NCI-H69 (cell line): ENCODE measurements around the gene C12orf43.

Experiments used
- DNase-seq: peaks from one replicate; lab custom pipeline; 2025; lab: John Stamatoyannopoulos, UW

Gene C12orf43

DNA sequence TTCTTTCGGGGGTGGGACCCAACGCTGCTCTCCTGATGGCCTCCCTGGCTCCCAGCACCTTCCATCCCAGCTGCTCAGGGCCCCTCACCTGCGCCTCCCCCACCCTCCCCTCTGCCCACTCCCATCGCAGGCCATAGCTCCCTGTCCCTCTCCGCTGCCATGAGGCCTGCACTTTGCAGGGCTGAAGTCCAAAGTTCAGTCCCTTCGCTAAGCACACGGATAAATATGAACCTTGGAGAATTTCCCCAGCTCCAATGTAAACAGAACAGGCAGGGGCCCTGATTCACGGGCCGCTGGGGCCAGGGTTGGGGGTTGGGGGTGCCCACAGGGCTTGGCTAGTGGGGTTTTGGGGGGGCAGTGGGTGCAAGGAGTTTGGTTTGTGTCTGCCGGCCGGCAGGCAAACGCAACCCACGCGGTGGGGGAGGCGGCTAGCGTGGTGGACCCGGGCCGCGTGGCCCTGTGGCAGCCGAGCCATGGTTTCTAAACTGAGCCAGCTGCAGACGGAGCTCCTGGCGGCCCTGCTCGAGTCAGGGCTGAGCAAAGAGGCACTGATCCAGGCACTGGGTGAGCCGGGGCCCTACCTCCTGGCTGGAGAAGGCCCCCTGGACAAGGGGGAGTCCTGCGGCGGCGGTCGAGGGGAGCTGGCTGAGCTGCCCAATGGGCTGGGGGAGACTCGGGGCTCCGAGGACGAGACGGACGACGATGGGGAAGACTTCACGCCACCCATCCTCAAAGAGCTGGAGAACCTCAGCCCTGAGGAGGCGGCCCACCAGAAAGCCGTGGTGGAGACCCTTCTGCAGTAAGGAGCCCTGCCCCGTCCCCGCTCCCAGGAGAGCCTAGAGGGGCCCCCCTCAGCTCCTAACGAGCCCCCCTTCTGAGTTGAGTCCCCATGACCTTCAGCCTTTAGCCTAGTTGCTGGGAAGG lies 37.7 kb downstream of the C12orf43 start, which contains the start of gene HNF1A:
Gene HNF1A (plus strand): TSS at position 248 of the 924 bp plus-strand sequence. CDS start 226 bp downstream, at position 474.
- peak; percentile 55 for DNase-seq

DNA sequence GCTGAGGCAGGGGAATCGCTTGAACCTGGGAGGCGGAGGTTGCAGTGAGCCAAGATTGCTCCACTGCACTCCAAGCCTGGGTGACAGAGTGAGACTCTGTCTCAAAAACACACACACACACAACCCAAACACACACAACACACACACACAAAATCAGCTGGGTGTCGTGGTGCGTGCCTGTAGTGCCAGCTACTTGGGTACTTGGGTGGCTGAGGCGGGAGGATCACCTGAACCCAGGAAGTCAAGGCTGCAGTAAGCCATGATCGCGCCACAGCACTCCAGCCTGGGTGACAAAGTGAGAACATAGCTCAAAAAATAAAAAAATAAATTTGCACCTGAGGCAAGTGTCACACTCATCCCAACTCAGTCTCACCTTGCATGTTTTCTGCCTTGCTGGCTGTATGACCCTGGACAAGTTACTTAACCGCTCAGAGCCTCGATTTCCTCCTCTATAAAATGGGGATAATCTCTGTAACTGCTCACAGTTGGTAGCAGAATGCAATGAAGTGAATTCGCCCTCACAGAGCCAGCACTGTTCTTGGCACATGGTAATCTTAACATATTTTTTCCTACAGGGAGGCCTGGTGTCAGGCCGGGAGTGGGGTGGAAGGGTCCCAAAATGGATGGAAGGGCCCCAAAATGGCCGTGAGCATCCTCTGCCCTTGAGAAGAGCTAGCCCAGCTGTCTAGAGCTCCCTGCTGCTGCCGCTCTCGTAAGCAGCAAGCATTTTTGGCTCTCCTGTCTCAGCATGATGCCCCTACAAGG lies 38.6 kb downstream of the C12orf43 start:
- no peak for DNase-seq

DNA sequence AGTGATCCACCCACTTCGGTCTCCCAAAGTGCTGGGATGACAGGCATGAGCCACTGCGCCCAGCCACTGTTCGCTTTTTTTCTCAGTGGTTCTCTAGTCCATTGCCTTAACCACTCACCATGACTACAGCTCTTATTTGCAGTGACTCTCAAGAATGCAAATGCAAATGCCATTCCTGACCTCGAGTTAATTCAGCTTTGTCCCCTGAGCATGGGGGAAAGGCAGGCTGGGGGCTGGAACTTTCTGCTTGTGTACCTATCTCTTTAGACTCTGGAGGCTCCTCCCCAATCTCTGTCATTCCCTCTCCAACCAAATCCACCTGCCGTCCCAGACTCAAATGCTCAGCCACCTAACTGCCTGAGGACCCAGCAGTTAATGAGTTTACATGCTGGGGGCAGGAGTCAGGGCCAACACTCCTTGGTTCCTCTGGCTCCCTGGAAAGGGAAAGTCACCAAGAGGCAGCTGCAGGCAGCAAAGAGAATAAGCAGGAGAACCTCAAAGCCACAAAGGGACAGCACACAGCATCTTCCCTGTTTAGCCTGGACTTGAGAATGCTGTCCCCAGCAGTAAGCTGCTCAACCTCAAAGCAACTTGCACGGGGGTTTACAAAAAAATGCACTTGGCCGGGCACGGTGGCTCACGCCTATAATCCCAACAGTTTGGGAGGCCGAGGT lies 43.3 kb downstream of the C12orf43 start:
- peak; percentile 66 for DNase-seq

DNA sequence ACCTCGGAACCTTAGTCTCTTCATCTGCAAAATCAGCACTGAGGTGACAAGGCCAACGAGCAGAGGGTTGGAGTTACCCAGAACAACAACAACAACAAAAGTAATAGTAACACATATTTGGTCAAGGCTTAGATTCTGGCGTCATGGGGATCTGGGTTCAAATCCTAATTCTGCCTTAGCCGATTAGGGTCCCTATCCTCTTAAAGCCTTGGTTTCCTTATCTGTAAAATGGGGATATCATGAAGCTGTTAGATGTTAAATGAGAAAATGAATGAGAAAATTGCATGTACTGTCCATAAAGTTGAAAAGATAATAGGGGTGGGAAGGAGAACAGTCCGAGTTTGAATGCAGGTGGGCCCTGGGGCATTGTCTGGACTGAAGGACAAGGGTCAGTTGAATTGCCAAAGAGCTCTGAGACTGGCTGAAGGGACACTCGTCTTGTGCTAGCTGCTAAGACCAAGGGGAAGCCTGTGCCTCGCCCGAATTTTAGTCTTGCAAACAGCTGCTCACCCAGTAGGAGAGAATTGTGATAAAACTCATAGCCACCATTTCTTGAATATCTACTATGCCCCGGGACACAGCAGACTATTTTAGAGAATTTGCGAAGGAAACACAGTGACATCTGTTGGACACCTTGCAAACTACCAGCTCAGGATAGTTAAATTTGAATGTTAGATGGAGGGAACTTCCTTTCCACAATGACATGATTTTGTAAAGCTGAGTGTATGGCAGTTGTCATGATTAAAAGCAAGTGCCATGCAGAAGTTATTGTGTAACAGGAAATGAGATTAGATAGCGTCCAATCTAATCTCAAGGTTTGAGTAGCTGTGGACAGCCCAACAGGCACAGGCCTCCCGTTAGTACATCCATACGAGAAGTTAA lies 44.7 kb downstream of the C12orf43 start:
- peak; percentile 70 for DNase-seq

DNA sequence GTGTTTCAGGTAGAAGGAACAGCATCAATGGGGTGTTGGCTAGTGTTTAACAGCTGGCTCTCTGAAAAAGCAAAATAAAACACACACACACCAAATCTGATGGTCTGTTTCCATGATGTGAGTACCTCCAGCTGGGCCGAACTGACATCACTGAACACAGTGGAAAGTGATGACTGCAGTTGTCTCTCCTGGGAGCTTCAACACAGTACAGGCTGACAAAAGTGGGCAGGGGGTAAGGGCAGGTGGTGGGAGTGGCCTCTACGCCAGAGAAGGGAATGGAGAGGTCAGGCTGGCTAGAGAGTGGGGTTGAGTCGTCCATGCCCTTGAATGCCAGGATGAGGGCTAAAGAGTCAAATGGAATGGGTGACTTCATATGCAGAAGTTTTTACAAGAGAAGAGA lies 46.0 kb downstream of the C12orf43 start:
- DNase-seq: no peak

DNA sequence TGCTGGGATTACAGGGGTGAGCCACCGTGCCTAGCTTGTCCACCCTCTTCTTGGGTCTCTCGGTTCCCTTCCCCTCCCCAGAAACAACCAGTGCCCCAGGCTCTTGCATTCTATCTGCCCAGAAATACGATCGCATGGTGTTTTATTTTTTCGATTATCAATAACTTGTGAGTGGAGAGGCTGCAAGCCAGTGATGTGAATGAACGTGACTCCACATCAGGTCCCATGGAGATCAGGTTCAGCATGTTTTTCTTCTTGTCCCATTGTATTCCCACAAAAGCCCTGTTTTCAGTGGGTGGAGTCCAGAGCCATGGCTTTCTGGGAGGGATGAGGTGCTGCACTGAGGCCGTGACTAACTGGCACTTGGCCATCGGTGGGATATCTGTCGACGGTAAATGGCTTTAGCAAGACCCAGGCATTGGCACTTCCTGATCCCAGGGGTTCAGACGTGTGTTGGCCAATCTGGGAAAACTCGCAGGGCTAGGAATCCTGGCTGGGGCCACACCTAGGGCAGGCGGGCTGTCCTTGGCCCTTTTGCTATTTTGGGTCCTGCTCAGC lies 50.7 kb downstream of the C12orf43 start:
- peak; percentile 18 for DNase-seq

DNA sequence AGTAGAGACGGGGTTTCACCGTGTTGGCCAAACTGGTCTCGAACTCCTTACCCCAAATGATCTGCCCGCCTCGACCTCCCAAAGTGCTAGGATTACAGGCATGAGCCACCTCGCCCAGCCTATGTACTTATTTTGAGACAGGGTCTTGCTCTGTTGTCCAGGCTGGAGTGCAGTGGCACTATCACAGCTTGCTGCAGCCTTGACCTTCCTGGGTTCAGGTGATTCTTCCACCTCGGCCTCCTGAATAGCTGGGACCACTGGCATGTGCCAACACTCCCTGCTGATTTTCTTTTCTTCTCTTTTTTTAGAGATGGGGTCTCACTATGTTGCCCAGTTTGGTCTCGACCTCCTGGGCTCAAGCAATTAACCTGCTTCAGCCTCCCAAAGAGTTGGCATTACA lies 52.0 kb downstream of the C12orf43 start:
- DNase-seq: no peak

DNA sequence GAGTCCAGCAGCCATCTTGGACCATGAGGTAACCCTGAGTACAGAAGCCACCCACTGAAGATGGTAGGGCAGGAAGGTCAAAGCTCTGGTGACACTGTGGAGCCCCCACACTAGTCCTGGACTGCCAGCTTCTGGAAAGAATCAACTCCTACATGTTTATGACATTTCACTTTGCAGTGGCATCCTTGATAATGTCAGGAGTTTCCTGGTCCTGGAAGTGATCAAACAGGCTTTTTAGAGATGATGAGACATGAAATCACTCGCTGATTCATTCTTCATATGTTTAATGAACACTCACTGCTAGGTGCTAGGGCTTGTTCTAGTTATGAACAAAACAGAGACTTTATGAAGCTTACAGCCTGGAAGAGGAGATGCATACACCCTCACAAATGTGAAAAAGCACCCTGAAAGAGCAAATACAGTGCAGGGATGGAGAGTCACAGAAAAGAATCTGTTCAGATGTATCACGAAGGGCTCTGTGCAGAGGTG lies 53.7 kb downstream of the C12orf43 start:
- no peak for DNase-seq

DNA sequence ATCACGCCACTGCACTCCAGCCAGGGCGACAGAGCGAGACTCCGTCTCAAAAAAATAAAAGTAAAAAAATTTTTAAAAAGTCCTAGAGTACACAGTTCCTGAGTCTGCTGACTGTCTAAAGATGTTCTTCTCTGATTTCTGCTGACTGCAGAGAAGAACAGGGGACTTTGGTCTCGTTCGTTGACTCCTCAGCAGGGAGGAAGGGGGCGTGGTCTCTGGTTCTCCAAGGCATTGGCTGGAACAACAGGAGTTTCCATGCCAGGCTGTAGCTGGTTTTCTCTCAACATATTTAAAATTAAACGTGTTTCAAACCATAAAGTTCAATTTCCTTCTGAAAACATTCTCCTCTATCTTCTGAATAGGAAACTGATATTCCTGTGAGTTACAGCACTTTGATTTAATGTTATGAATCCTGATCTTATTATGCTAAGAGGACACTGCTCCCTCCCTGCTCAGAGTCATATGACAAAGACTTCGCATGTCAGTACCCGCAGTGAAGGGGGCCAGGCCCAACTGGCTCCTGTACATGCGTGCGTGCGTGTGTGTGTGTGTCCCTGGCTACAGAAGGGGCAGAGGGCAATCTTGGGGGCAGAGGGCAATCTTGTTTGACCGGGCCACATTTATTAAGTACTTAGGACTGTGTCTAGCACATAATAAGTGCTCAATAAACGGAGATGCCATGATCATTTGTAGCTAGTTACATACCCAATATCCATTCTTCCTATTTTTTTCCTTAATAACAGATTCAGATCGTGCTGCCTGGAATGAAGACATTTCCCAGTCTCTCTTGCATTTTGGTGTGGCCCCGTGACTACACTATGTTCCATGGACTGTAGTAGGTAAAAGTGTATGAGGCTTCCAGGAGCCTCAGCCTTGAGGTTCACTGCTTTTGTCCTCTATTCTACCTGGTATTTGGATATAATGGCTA lies 54.4 kb downstream of the C12orf43 start:
- peak; percentile 41 for DNase-seq

DNA sequence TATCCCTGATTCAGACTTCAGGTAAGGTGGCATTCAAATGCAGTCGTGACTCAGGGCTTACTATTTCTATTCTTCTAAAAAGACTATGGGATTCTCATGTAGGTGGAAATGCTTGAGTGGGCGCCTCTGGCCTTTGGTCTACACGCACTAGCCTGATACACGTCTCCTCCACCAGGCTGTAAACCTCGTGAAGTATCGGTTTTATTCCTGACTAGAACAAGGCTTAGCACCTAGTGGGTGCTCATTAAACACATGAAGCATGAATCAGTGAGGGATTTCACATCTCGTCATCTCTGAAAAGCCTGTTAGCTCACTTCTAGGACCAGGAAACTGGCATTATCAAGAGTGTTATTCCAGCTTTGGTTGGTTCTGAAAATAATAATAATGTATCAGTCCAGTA lies 55.6 kb downstream of the C12orf43 start:
- DNase-seq: no peak

DNA sequence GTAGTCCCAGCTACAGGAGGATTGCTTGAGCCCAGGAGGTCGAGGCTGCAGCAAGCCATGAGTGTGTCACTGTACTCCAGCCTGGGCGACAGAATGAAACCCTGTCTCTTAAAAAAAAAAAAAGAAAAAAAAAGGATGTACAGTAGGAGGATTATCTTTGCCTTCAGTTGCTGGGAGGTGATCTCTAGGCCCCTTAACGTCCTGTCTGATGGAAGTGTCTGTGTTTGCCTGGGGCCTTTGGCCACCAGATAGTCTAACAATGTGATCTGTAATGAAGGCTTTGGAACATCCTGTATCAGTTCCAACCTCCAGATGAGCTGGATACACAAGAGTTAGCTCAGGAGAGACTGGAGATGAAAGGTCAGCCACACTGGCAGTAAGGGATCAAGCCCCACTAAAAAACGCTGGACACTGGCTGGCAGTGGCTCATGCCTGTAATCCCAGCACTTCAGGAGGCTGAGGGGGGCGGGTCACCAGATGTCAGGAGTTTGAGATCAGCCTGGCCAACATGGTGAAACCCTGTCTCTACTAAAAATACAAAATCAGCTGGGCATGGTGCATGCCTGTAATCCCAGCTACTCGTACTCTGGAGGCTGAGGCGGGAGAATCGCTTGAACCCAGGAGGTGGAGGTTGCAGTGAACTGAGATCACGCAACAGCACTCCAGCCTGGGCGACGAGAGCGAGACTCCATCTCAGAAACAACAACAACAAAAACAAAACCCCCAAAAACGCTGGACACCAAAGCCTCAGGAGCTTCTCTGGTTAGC lies 57.0 kb downstream of the C12orf43 start:
- no peak for DNase-seq

DNA sequence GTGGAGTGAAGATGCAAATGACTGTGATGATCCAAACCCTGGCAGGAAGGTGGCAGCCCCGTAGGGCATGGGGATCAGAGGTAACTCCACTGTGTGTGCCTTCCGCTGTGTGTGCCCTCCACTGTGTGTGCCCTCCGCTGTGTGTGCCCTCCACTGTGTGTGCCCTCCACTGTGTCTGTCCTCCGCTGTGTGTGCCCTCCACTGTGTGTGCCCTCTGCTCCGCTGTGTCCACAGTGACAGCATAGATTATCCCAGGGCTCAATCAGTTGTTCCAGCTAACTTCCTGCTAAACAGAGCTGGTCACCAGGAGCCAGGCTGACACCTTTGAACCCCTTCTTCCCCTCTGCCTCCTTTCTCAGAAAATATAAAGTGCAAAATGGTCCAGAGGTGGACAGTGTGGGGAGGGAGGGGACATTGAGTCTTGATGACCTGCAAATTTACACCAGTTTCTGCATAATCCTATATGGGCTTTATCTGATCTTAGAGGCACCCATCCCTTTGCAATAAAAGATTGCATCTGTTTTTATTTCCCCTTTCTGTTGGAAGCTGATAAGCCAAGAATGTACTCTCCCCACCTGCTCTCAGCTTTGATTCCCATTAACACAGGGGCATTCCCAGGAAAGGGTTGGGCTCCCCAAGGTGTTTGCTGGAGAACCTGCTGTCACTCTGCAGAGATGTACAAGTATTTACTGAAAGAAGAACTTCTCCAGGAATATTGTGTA lies 59.5 kb downstream of the C12orf43 start:
- no peak for DNase-seq

DNA sequence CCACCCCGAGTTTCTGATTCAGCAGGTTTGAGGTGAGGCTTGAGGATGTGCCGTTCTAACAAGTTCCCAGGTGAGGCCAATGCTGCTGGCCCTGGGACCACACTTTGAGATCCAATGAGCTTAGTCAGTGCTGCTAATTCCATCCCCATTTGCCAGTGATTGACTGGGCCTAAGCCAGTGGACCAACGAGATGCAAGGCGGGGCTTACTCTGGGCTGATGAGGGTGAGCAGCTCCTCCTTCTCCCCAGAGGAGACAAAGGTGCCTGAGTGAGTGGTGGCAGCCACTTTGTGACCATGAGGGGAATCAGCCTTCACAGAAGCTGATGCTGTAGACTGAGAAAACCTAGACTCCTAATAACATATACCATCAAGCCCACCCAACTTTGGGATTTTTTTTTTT lies 61.1 kb downstream of the C12orf43 start:
- no peak for DNase-seq

DNA sequence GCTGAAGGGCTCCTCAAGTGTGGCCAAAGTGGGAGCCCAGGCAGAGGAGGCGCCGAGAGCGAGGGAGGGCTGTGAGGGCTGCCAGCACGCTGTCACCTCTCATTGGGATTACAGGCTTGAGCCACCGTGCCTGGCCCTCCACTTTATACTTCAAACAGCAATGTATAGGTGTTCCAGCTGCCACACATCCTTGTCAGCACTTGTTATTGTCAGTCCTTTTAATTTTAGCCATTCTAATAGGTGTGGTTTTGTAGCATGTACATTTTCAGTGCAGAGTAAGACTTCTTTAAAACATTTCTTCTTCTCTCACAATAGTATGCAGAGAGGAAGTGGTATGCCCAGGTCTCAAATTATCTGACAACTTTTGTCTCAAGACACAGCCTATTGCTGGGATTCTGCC lies 65.5 kb downstream of the C12orf43 start:
- DNase-seq: no peak
